HCT116 (cell line): ENCODE measurements around the gene KCTD1. TPM values are rescaled to one million over a fixed set of nuclear protein-coding genes. Genes with fewer than 3 reads are reported as not detected.

Source experiments
- ATAC-seq: fragments of 200-7000 bp; cut with Tn5 transposase; 2 replicates; pipeline ENCODE4 v1.9.1; 2020; ENCODE audit warnings: mild to moderate bottlenecking, moderate library complexity
- BruUV-seq: library from RNA; stranded (reverse); fragments of 400-500 nt; replicated peaks from 2 replicates; lab custom pipeline; 2021; lab: Mats Ljungman, UMichigan
- CTCF ChIA-PET: fragments of 300-600 bp; sonication (Branson Sonifier 250); formaldehyde crosslinking; loops from one replicate; lab custom pipeline; 2021; ENCODE audit warnings: antibody characterized with exemption; lab: Charles Lee
- POLR2A ChIA-PET: fragments of 300-600, 350-600 bp; sonication (Branson Sonifier 250); formaldehyde crosslinking; loops from one replicate; lab custom pipeline; 2021; ENCODE audit warnings: antibody characterized with exemption; lab: Charles Lee
- RAD21 ChIA-PET, 2 experiments: fragments of 300-600 bp; sonication (Branson Sonifier 250); formaldehyde crosslinking; loops; one replicate each; lab custom pipeline; 2023; ENCODE audit warnings: low total read pairs in 2 of 2; ENCODE audit not compliant: uncharacterized antibody in 2 of 2, unreplicated experiment in 2 of 2, low non-redundant PET in 1 of 2; lab: Charles Lee
- DNase-seq: peaks from one replicate; pipeline ENCODE4 v3.0.0-alpha.2; 2010; ENCODE audit warnings: low read depth, low spot score
- H2AFZ ChIP-seq: fragments of 200-600 bp; shearing (Covaris generic), sonication (generic); 2 replicates; pipeline ENCODE4 v1.6.1; 2017; ENCODE audit warnings: low read depth, mixed run types, mixed read lengths, antibody characterized with exemption, low read length; ENCODE audit not compliant: poor library complexity, severe bottlenecking
- H3K27ac ChIP-seq: 2 replicates; pipeline ENCODE4 v1.5.1; 2012; ENCODE audit warnings: low read depth, low read length
- H3K27me3 ChIP-seq: fragments of 200-600 bp; sonication (generic); 2 replicates; pipeline ENCODE4 v1.6.1; 2016; ENCODE audit warnings: mixed run types, low read length, mixed read lengths; ENCODE audit not compliant: insufficient read depth
- H3K36me3 ChIP-seq, 2 experiments: fragments of 200-500 bp in 1 of 2; fragments of 200-600 bp in 1 of 2; sonication (Bioruptor generic) in 1 of 2; sonication (generic) in 1 of 2; 2 replicates each; pipeline versions ENCODE4 v1.5.1 to v1.6.1; 2014 to 2016; ENCODE audit warnings: low read length in 2 of 2, inconsistent platforms in 1 of 2, mixed read lengths in 1 of 2, mixed run types in 1 of 2; ENCODE audit not compliant: insufficient read depth in 2 of 2, control insufficient read depth in 1 of 2
- H3K4me1 ChIP-seq, 2 experiments: fragments of 200-600 bp in 1 of 2; sonication (generic) in 1 of 2; 2 replicates each; pipeline versions ENCODE4 v1.5.1 to v1.6.1; 2012 to 2017; ENCODE audit warnings: low read length in 2 of 2, inconsistent platforms in 1 of 2, mild to moderate bottlenecking in 1 of 2, mixed read lengths in 1 of 2, mixed run types in 1 of 2, moderate library complexity in 1 of 2; ENCODE audit not compliant: insufficient read depth in 2 of 2, control insufficient read depth in 1 of 2
- H3K4me2 ChIP-seq: fragments of 200-600 bp; sonication (generic); 2 replicates; pipeline ENCODE4 v1.6.1; 2017; ENCODE audit warnings: mixed run types, low read length, mixed read lengths
- H3K4me3 ChIP-seq, 2 experiments: fragments of 200-600 bp in 1 of 2; sonication (generic) in 1 of 2; replicated peaks in 1 of 2; 2 replicates each; pipeline ENCODE4 v1.5.1; 2011 to 2016; ENCODE audit warnings: low read length in 2 of 2, control low read depth in 1 of 2, low read depth in 1 of 2, mild to moderate bottlenecking in 1 of 2, mixed read lengths in 1 of 2, mixed run types in 1 of 2
- H3K79me2 ChIP-seq: fragments of 200-600 bp; sonication (generic); 2 replicates; pipeline ENCODE4 v1.6.1; 2017; ENCODE audit warnings: mild to moderate bottlenecking, mixed run types, low read length, moderate library complexity, mixed read lengths; ENCODE audit not compliant: insufficient read depth
- H3K9ac ChIP-seq: fragments of 200-600 bp; sonication (generic); 2 replicates; pipeline ENCODE4 v1.6.1; 2016; ENCODE audit warnings: low read length, mixed read lengths
- H3K9me2 ChIP-seq: fragments of 200-600 bp; sonication (generic), shearing (Covaris generic); 2 replicates; pipeline ENCODE4 v1.6.1; 2017; ENCODE audit warnings: mixed run types, mild to moderate bottlenecking, moderate library complexity; ENCODE audit not compliant: insufficient read depth
- H3K9me3 ChIP-seq, 2 experiments: fragments of 200-500 bp in 1 of 2; fragments of 200-600 bp in 1 of 2; sonication (Bioruptor generic) in 1 of 2; sonication (generic) in 1 of 2; 2 replicates each; pipeline ENCODE4 v1.6.1; 2014 to 2017; ENCODE audit warnings: low read length in 2 of 2, mixed read lengths in 2 of 2, inconsistent platforms in 1 of 2, low read depth in 1 of 2, mild to moderate bottlenecking in 1 of 2, mixed run types in 1 of 2, moderate library complexity in 1 of 2; ENCODE audit not compliant: control insufficient read depth in 1 of 2, insufficient read depth in 1 of 2
- H4K20me1 ChIP-seq: fragments of 200-600 bp; sonication (generic), shearing (Covaris generic); 2 replicates; pipeline ENCODE4 v1.6.1; 2017; ENCODE audit warnings: mixed run types, mild to moderate bottlenecking, moderate library complexity; ENCODE audit not compliant: insufficient read depth
- EGR1 ChIP-seq: IDR thresholded peaks from 2 replicates; pipeline ENCODE4 v1.6.1; 2012; ENCODE audit warnings: low read depth
- EZH2 ChIP-seq: fragments of 200-600 bp; sonication (generic); IDR thresholded peaks from 2 replicates; pipeline ENCODE4 v1.6.1; 2017; ENCODE audit warnings: antibody characterized with exemption, mixed run types
- JUND ChIP-seq: IDR thresholded peaks from 2 replicates; pipeline ENCODE4 v1.6.1; 2012
- POLR2AphosphoS5 ChIP-seq: IDR thresholded peaks from 2 replicates; pipeline ENCODE4 v1.6.1; 2011; ENCODE audit warnings: mild to moderate bottlenecking, low read depth, low read length, moderate library complexity
- RAD21 ChIP-seq: IDR thresholded peaks from 2 replicates; pipeline ENCODE4 v1.6.1; 2012; ENCODE audit warnings: low read depth, mild to moderate bottlenecking
- ZFX ChIP-seq: fragments of 450-650 bp; IDR thresholded peaks from 2 replicates; pipeline ENCODE4 v1.6.1; 2017
- intact Hi-C: fragments of 100-400 bp; cut with micrococcal nuclease; formaldehyde crosslinking; loops from 2 replicates; pipeline ENCODE4 v1.10.0; 2022
- total RNA-seq: library from RNA; stranded (reverse); gene quantifications from one replicate; pipeline ENCODE4 v1.2.1, GENCODE V29; 2021; ENCODE audit not compliant: unreplicated experiment
- TF ChIP-seq, protein P1 (sequence below): IDR thresholded peaks from 2 replicates; pipeline ENCODE4 v1.6.1; 2011; ENCODE audit warnings: mild to moderate bottlenecking, low read length, moderate library complexity; ENCODE audit not compliant: insufficient replicate concordance; ENCODE audit errors: extremely low read depth

KCTD1 gene
- total RNA-seq, 1 experiment from 2014 or later, result 16.8 TPM

DNA sequence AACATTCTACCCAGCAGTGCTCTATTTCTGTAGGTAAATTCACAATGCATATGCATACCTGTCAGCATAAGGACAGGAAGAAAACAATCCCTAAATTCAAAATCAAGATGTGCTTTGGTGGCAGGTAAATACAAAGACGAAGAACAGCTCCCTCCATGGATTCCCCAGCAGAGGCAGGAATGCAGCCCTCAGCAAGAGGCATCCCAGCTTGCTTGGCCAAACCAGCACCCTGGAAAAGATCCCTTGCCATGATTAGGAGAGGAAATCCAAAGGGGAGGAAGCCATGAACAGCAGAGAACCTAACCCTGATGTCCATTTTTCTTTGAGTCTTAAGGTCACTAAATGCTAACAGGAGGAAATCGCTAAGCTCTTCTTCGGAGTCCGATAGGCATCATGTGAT, 91.2 kb downstream of the KCTD1 start (continued):
- TF ChIP-seq, protein P1, sequence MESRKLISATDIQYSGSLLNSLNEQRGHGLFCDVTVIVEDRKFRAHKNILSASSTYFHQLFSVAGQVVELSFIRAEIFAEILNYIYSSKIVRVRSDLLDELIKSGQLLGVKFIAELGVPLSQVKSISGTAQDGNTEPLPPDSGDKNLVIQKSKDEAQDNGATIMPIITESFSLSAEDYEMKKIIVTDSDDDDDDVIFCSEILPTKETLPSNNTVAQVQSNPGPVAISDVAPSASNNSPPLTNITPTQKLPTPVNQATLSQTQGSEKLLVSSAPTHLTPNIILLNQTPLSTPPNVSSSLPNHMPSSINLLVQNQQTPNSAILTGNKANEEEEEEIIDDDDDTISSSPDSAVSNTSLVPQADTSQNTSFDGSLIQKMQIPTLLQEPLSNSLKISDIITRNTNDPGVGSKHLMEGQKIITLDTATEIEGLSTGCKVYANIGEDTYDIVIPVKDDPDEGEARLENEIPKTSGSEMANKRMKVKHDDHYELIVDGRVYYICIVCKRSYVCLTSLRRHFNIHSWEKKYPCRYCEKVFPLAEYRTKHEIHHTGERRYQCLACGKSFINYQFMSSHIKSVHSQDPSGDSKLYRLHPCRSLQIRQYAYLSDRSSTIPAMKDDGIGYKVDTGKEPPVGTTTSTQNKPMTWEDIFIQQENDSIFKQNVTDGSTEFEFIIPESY, result no peak
- TF ChIP-seq JUND (no peak), POLR2AphosphoS5 (no peak), ZFX (no peak), EZH2 (no peak)

DNA sequence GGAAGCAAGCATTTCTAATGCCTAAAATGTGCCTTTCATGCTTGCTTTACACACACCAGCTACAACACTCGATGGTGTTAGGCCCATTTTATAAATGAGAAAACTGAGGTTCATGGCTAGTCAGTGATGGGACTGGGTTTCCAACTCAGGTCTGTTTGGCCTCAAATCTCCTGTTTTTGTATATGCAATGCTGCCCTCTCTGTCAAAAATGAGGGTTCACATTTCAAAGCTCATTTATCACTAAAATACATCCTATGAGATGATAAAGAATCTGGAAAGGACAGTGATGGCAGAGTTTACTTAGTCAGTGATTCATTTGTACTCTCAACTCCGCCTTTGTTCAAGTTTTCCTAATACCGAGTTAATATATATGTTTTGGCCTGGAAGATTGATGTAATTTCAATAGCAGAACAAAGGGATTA, 92.3 kb downstream of the KCTD1 start:
- intact Hi-C loops, result no loop called here
- Histone ChIP-seq H3K4me2 (no peak overlapping the region), H3K36me3 (no peaks in the 10 kb centered on the region), H2AFZ (no peak overlapping the region), H3K9me2 (no peaks in the 10 kb centered on the region), H3K9ac (no peak overlapping the region), H3K27ac (no peak overlapping the region), H3K27me3 (no peaks in the 10 kb centered on the region), H3K4me3 (no peak overlapping the region), H3K9me3 (no peaks in the 10 kb centered on the region), H4K20me1 (no peaks in the 10 kb centered on the region), H3K4me1 (peaks cover 2 to 16% of the 10 kb centered on the region in 2 experiments; a peak in 3 of 4 replicates), H3K79me2 (no peaks in the 10 kb centered on the region)
- CTCF ChIA-PET, result interaction anchor here (1.3 kb wide), 1 partner anchor 73 kb away, joined by 7 read pairs; no protein-coding TSS in a partner anchor
- DNase-seq (no peak), ATAC-seq (no peak)
- RAD21 ChIA-PET, result no interaction called here
- BruUV-seq, result no TSS peak
- POLR2A ChIA-PET, result no interaction called here
- TF ChIP-seq RAD21 (peak; percentile 18; the same call in 1 of the 2 replicates), EGR1 (no peak)
